Esophagus squamous epithelium (tissue), 4 donors: ENCODE results near the gene MYO7B.

Experiments used
- POLR2A ChIP-seq, 4 donors: fragments of 450-650 bp; IDR thresholded peaks; one replicate each; pipeline ENCODE4 v1.6.1; 2017; ENCODE audit warnings: antibody characterized with exemption in 4 of 4, mild to moderate bottlenecking in 4 of 4, moderate library complexity in 3 of 4
- TF ChIP-seq, protein P1 (sequence below), 6 experiments: fragments of 450-650 bp in 4 of 6; fragments of 200-600 bp in 2 of 6; sonication (generic) in 2 of 6; IDR thresholded peaks; one replicate each; pipeline ENCODE4 v1.5.1; 2016 to 2019; ENCODE audit warnings: antibody characterized with exemption in 6 of 6, mild to moderate bottlenecking in 4 of 6, moderate library complexity in 4 of 6

DNA sequence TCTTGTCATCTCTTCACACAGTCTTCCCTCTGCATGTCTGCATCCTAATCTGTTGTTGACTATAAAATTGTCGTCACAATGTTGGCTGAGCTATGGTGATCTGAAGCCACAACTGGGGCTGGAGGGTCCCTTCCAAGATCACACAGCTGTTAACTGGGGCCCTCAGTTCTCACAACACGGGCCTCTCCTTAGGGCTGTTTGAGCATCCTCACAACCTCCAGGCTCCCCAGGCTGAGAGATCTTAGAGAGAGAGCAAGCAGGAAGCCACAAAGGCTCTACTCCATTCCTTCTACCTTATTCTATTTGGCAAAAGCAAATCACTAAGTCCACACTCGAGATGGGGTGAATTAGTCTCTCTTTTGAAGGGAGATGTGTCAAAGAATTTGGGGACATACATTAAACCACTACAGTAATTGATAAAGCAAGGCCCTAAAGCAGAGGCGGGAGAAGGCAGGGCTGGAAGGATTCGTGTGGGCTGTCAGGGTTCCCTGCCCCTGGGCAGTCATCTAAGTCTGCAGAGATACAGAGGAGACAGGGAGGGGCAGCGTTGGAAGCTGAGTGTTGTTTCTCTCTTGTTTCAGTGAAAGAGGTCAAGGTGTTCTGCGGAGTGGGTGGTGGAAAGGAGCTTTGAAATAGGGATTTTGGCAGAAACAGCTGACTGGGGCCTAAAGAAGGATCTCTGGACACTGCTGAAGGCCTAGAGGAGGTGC is 15.9 kb downstream of the MYO7B start:
- TF ChIP-seq POLR2A (IDR thresholded peaks at IDR 0.05), result no peak
- TF ChIP-seq, protein P1, sequence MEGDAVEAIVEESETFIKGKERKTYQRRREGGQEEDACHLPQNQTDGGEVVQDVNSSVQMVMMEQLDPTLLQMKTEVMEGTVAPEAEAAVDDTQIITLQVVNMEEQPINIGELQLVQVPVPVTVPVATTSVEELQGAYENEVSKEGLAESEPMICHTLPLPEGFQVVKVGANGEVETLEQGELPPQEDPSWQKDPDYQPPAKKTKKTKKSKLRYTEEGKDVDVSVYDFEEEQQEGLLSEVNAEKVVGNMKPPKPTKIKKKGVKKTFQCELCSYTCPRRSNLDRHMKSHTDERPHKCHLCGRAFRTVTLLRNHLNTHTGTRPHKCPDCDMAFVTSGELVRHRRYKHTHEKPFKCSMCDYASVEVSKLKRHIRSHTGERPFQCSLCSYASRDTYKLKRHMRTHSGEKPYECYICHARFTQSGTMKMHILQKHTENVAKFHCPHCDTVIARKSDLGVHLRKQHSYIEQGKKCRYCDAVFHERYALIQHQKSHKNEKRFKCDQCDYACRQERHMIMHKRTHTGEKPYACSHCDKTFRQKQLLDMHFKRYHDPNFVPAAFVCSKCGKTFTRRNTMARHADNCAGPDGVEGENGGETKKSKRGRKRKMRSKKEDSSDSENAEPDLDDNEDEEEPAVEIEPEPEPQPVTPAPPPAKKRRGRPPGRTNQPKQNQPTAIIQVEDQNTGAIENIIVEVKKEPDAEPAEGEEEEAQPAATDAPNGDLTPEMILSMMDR (IDR thresholded peaks at IDR 0.05), result no peak
